IgD-negative memory B cell (primary cell): ENCODE results near the gene SRP72. TPM values are rescaled to one million over a fixed set of nuclear protein-coding genes. Genes with fewer than 3 reads are reported as not detected.

Experiments used
- H3K27ac Mint-ChIP-seq, 3 donors: one replicate each; pipeline ENCODE4 v1.8.0; 2020 to 2022; ENCODE audit warnings: mild to moderate bottlenecking in 3 of 3, mixed read lengths in 3 of 3, moderate library complexity in 1 of 3
- H3K27me3 Mint-ChIP-seq: one replicate; pipeline ENCODE4 v1.8.0; 2021; ENCODE audit warnings: mixed read lengths
- H3K36me3 Mint-ChIP-seq: one replicate; pipeline ENCODE4 v1.8.0; 2020; ENCODE audit warnings: mild to moderate bottlenecking, mixed read lengths
- H3K4me1 Mint-ChIP-seq, 3 donors: one replicate each; pipeline ENCODE4 v1.8.0; 2020 to 2022; ENCODE audit warnings: mixed read lengths in 3 of 3, mild to moderate bottlenecking in 1 of 3
- H3K4me3 Mint-ChIP-seq, 4 donors: one replicate each; pipeline ENCODE4 v1.8.0; 2020 to 2022; ENCODE audit warnings: mild to moderate bottlenecking in 4 of 4, mixed read lengths in 4 of 4, moderate library complexity in 3 of 4
- H3K9me3 Mint-ChIP-seq, 3 donors: one replicate each; pipeline ENCODE4 v1.8.0; 2020 to 2021; ENCODE audit warnings: mixed read lengths in 3 of 3, mild to moderate bottlenecking in 1 of 3
- polyA plus RNA-seq: library from polyadenylated mRNA; unstranded; fragments of 300-500 nt; fragmentation: Illumina TruSeq; gene quantifications from one replicate; pipeline ENCODE4 v1.2.3, GENCODE V29; 2021

The SRP72 gene
- polyA plus RNA-seq, 1 donor from 2014 or later: 163 TPM

GRCh38 chr4:56480691-56481090, 13.3 kb downstream of the SRP72 start:
- H3K27ac Mint-ChIP-seq: no peak overlapping the region
- no peaks in the 10 kb centered on the region for H3K9me3 Mint-ChIP-seq
- no peaks in the 10 kb centered on the region for H3K27me3 Mint-ChIP-seq
- H3K4me3 Mint-ChIP-seq: no peak overlapping the region
- H3K36me3 Mint-ChIP-seq: peaks cover 3% of the 10 kb centered on the region
- peaks cover 3 to 8% (median 3%) of the 10 kb centered on the region in 3 donors for H3K4me1 Mint-ChIP-seq

DNA sequence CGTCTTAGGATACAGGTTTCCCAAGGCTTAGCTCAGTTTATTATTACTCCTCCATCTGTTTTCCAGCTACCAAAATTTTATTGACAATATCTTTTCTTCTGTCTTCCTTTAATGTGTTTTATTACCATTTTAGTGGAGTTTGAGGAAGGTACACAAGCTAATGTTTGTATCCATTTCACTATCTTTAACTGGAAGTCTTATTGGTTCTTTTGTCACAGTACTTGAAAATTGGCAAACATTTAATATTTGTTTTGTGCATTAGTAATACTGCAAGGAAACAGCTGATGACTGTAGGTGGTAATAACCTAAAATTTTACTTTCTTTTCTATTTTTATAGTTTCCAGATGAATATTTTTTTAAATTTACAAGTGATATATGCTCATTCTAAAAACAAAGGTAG, 28.8 kb downstream of the SRP72 start:
- H3K36me3 Mint-ChIP-seq: peaks cover 21% of the 10 kb centered on the region
- no peak overlapping the region for H3K27ac Mint-ChIP-seq
- H3K4me1 Mint-ChIP-seq: no peaks in the 10 kb centered on the region

DNA sequence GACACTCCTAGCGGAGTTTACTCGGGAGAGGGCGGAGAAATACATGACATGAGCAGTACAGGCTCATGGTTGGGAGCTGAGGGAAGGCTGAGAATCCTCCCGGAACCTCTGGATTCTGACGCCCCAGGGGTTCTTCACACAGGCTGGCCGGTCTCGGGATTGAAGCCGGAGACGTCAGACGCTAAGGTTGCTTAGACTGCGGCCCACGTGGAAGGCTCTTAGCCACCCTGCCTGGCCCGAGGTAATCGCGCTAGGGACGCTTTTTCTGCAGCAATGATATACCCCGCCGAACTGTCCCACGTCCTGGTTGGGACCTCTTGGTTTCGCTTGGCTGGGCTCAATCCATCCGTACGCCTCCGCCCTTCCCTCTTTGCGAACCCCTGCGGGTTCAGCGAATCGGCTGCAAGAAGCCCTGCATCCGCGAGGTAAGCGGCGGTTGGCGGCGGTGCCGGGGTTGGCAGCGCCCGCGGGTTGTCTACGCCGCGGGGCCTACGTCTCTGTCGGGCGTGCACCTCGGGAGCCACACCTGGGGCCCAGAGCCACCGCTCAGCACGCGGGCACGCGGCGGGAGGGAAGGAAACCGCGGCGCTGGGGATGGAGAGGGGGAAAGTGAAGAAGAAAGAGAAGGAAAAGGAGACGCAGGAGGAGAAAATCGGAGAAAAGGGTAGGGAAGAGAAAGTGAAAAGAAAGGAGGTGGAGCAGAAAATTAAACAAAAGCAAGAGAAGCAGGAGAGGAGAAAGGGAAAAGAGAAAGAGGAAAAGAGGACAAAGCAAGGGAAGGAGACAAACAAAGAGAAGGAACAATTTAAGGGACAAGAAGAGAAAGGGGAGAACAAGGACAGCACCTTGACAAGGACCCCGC, 38.1 kb downstream of the SRP72 start, which contains the start of gene ARL9:
Gene ARL9, plus strand, starts transcription at position 523 of the 862 bp plus-strand sequence. Its CDS starts 72 bp downstream, at position 595.
- peaks cover 0 to 1% (median 0%) of the 10 kb centered on the region in 3 donors for H3K9me3 Mint-ChIP-seq
- peaks cover under 1% of the 10 kb centered on the region for H3K36me3 Mint-ChIP-seq
- H3K27me3 Mint-ChIP-seq: peaks cover 3% of the 10 kb centered on the region
- H3K27ac Mint-ChIP-seq: peak within 1 kb of the TSS in 2 of 3 donors; percentile 47 to 71
- peaks cover 9 to 14% (median 11%) of the 10 kb centered on the region in 3 donors for H3K4me1 Mint-ChIP-seq
- peak within 1 kb of the TSS; percentile 78 to 97 (median 88) for H3K4me3 Mint-ChIP-seq

More for the DNA sequence above, 28.8 kb downstream of the SRP72 start:
- no peak overlapping the region for H3K4me3 Mint-ChIP-seq
- H3K9me3 Mint-ChIP-seq: no peaks in the 10 kb centered on the region
- no peaks in the 10 kb centered on the region for H3K27me3 Mint-ChIP-seq

DNA sequence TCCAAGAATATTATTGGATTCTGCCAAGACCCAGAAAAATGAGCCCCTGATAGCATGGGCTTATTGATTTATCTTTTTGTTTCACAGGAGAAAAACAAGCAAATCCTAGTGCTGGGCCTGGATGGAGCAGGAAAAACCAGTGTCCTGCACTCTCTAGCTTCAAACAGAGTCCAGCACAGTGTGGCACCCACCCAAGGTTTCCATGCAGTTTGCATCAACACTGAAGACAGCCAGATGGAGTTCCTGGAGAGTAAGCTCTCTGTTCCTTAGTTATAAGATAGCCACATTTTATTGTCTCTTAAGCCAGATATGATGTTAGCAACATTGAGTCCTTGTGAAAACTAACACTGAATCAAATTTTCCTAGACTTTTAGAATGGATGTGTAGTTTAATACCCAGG, 43.7 kb downstream of the SRP72 start:
- peaks cover 0 to 5% (median 5%) of the 10 kb centered on the region in 3 donors for H3K4me1 Mint-ChIP-seq
- no peaks in the 10 kb centered on the region for H3K36me3 Mint-ChIP-seq
- peaks cover 2% of the 10 kb centered on the region for H3K27me3 Mint-ChIP-seq
- no peak overlapping the region for H3K4me3 Mint-ChIP-seq
- H3K9me3 Mint-ChIP-seq: no peaks in the 10 kb centered on the region
- no peak overlapping the region for H3K27ac Mint-ChIP-seq

DNA sequence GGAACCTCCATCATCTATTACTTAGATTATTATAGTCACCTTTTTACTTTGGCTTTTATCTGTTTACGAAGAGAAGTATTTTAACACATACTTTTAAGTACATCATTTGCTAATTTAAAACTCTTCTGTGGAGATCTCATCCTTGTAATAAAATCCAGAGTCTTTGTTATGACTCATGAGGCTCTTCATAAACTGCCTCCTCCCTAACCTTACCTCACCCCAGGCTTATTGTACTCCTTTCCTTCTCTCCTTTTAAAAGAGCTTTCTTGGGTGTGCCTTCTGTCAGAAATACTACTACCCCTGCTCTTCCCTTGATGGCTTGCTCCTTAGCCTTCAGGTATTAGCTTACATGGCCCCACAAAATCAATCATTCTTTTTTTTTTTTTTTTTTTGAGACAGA, 44.7 kb downstream of the SRP72 start:
- H3K4me3 Mint-ChIP-seq: no peak overlapping the region
- H3K4me1 Mint-ChIP-seq: peaks cover 0 to 2% (median 0%) of the 10 kb centered on the region in 3 donors
- no peaks in the 10 kb centered on the region for H3K36me3 Mint-ChIP-seq

GRCh38 chr4:56513517-56513916, 46.1 kb downstream of the SRP72 start:
- Mint-ChIP-seq H3K27me3 (peaks cover 1% of the 10 kb centered on the region), H3K4me3 (no peak overlapping the region), H3K4me1 (peaks cover 0 to 2% (median 0%) of the 10 kb centered on the region in 3 donors), H3K9me3 (no peaks in the 10 kb centered on the region), H3K36me3 (no peaks in the 10 kb centered on the region), H3K27ac (no peak overlapping the region)

More for the DNA sequence above, 44.7 kb downstream of the SRP72 start:
- Mint-ChIP-seq H3K27me3 (no peaks in the 10 kb centered on the region), H3K9me3 (no peaks in the 10 kb centered on the region), H3K27ac (no peak overlapping the region)

- no peak overlapping the region for H3K4me3 Mint-ChIP-seq
- H3K4me1 Mint-ChIP-seq: peaks cover 0 to 2% (median 0%) of the 10 kb centered on the region in 3 donors
- peaks cover 8% of the 10 kb centered on the region for H3K27me3 Mint-ChIP-seq
- H3K9me3 Mint-ChIP-seq: no peaks in the 10 kb centered on the region
- H3K27ac Mint-ChIP-seq: no peak overlapping the region
- no peaks in the 10 kb centered on the region for H3K36me3 Mint-ChIP-seq
Observed at GRCh38 chr4:56530269-56531148, 63.1 kb downstream of the SRP72 start.

- Mint-ChIP-seq H3K4me1 (peaks cover 0 to 2% (median 0%) of the 10 kb centered on the region in 3 donors), H3K36me3 (no peaks in the 10 kb centered on the region), H3K4me3 (no peak overlapping the region), H3K27ac (no peak overlapping the region), H3K27me3 (peaks cover 9% of the 10 kb centered on the region), H3K9me3 (no peaks in the 10 kb centered on the region)
Observed at GRCh38 chr4:56531149-56531770, 63.8 kb downstream of the SRP72 start.

DNA sequence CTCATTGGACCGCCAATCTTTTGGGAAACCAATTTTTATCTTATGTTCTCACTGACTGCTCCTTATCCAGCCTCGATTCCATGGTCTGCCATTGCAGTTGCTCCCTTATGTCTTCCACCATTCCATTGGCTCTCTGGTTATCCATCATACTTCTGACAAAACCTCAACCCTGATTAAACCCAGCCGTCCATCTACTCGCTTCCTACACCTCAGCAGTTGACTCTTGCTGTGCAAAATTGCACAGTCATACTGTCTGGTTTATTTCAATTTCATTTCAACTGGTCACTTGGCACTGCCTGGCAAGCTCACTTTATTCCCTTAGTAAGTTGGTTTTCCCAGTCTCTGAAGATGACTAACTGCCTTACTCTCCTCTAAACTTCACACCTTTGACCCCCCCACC, 64.4 kb downstream of the SRP72 start:
- Mint-ChIP-seq H3K9me3 (no peaks in the 10 kb centered on the region), H3K27ac (no peak overlapping the region), H3K4me3 (no peak overlapping the region), H3K4me1 (peaks cover 0 to 2% (median 0%) of the 10 kb centered on the region in 3 donors), H3K36me3 (no peaks in the 10 kb centered on the region), H3K27me3 (peaks cover 9% of the 10 kb centered on the region)

DNA sequence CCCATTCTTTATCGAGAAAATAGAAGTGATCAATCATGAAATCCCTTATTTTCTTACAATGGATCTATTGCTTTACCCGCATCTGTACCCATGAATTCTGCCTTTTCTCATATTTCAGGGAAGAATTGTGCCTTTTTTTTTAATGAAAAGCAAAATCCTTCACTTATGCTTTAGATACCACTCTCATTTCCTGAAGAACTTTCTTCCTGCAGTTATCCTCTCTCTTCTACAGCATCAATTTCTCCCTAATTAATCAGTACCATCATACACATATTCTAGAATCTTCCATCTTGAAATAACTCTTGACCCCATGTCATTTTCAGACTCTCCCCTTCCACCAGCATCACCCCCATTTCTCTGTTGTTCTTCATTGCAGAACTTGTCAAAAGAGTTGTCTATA, 64.8 kb downstream of the SRP72 start:
- Mint-ChIP-seq H3K4me3 (no peak overlapping the region), H3K9me3 (no peaks in the 10 kb centered on the region), H3K4me1 (peaks cover 0 to 2% (median 0%) of the 10 kb centered on the region in 3 donors), H3K36me3 (no peaks in the 10 kb centered on the region), H3K27ac (no peak overlapping the region), H3K27me3 (peaks cover 12% of the 10 kb centered on the region)

DNA sequence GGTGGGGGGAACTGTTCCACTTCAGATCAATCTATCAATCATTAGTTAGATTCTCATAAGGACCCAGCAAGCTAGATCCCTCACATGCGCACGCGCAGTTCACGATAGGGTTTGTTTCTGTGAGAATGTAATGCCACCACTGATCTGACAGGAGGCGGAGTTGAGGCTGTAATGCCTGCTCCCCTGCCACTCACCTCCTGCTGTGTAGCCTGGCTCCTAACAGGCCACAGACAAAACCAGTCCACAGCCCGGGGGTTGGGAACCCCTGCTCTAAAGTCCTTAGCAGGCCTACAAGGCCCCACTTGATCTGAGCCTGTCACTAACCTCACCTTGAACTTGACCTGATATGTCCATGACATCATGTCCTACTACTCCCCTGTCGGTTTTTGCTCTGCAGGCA, 68.5 kb downstream of the SRP72 start:
- Mint-ChIP-seq H3K27me3 (peaks cover 10% of the 10 kb centered on the region), H3K36me3 (no peaks in the 10 kb centered on the region), H3K9me3 (no peaks in the 10 kb centered on the region), H3K4me3 (no peak overlapping the region), H3K27ac (no peak overlapping the region), H3K4me1 (no peaks in the 10 kb centered on the region)

GRCh38 chr4:56537147-56537546, 69.7 kb downstream of the SRP72 start:
- no peaks in the 10 kb centered on the region for H3K36me3 Mint-ChIP-seq
- no peak overlapping the region for H3K27ac Mint-ChIP-seq
- H3K4me3 Mint-ChIP-seq: no peak overlapping the region
- no peaks in the 10 kb centered on the region for H3K9me3 Mint-ChIP-seq
- no peaks in the 10 kb centered on the region for H3K4me1 Mint-ChIP-seq
- peaks cover 10% of the 10 kb centered on the region for H3K27me3 Mint-ChIP-seq

DNA sequence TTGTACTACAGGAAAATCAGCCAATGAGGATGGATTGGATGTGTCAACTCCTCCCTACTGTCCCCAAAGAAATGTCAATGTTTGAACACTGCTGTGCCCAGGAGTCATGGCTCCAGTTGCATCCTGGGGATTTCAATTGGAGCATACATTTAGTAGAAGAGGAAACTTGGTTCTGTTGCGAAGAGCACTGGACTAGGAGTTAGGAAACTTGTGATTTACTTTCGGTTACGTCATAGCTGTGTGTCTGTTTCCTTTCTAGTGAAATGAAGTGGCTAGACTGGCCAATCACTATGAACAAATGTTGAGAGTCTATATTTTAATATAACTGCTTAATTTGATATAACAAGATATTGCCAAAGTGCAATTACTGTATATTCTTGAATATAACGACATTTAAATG, 73.4 kb downstream of the SRP72 start:
- Mint-ChIP-seq H3K4me1 (peaks cover 0 to 3% (median 1%) of the 10 kb centered on the region in 3 donors), H3K27ac (no peak overlapping the region), H3K36me3 (no peaks in the 10 kb centered on the region), H3K9me3 (no peaks in the 10 kb centered on the region), H3K27me3 (peaks cover 9% of the 10 kb centered on the region), H3K4me3 (no peak overlapping the region)

DNA sequence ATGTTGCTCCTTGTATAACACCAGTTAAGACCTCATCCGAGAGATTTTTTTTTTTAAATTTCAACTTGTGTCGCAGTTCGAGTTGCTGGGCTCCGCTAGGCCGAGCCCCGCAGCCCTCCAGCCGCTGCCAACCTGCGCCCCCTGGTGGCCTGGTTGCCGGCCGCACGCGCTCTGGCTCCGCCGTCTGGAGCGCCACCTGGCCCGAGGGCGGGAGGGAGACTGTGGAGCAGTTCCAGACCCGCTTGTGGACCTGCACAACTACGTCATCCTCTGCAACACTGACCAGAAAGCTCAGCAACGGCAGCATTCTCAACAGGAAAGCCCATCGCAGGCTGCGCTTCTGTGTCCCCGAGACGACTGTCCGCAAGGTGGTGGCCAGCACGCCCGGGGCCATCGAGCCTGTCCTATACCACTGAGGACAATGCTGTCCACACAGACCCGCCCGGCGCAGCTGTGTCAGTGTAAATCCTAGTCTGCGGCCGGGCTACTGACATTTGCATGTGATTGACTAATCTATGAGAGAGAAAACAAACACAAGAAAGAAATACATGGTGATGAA, 77.2 kb downstream of the SRP72 start:
- Mint-ChIP-seq H3K4me3 (peak overlapping the region; percentile 3 to 82 (median 32)), H3K9me3 (no peaks in the 10 kb centered on the region), H3K4me1 (peaks cover 0 to 3% (median 1%) of the 10 kb centered on the region in 3 donors), H3K36me3 (no peaks in the 10 kb centered on the region), H3K27ac (no peak overlapping the region), H3K27me3 (peaks cover 3% of the 10 kb centered on the region)
